ENCODE data around the gene BGLAP.

DNA sequence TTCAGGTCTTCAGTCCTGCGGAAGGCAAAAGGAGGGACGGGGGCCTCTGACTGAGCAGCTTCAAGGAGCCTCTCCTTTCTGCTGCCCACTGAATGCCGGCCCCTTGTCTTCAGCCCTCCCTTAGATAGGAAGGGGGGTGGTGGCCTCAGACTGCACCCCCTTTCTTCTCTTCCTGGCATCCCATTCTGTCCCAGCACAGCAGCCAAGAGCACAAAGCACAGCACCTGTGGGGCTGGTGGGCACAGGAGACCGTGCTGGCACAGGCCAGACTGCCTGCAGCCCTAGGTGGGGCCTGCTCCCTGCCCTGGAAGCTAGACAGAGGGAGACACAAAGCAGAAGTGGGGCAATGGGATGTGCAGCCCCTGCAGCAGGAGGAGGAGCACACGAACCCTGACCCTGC lies 7.6 kb downstream of the BGLAP start:
- TF ChIP-seq, protein P1, sequence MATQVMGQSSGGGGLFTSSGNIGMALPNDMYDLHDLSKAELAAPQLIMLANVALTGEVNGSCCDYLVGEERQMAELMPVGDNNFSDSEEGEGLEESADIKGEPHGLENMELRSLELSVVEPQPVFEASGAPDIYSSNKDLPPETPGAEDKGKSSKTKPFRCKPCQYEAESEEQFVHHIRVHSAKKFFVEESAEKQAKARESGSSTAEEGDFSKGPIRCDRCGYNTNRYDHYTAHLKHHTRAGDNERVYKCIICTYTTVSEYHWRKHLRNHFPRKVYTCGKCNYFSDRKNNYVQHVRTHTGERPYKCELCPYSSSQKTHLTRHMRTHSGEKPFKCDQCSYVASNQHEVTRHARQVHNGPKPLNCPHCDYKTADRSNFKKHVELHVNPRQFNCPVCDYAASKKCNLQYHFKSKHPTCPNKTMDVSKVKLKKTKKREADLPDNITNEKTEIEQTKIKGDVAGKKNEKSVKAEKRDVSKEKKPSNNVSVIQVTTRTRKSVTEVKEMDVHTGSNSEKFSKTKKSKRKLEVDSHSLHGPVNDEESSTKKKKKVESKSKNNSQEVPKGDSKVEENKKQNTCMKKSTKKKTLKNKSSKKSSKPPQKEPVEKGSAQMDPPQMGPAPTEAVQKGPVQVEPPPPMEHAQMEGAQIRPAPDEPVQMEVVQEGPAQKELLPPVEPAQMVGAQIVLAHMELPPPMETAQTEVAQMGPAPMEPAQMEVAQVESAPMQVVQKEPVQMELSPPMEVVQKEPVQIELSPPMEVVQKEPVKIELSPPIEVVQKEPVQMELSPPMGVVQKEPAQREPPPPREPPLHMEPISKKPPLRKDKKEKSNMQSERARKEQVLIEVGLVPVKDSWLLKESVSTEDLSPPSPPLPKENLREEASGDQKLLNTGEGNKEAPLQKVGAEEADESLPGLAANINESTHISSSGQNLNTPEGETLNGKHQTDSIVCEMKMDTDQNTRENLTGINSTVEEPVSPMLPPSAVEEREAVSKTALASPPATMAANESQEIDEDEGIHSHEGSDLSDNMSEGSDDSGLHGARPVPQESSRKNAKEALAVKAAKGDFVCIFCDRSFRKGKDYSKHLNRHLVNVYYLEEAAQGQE (IDR thresholded peaks at IDR 0.05; ENCODE audit: insufficient read depth in 1 of 2, low read depth in 2 of 2, low read length in 2 of 2): no peak
- no peak for TF ChIP-seq TAF1 (IDR thresholded peaks at IDR 0.05; ENCODE audit: borderline replicate concordance, insufficient read depth, low read length)
- TF ChIP-seq POLR2AphosphoS5 (IDR thresholded peaks at IDR 0.05; ENCODE audit: low read depth, low read length): no peak
